Mesothelial cell of epicardium (in vitro differentiated cells): Measurements from ENCODE around the gene CASZ1. TPM values are rescaled to one million over a fixed set of nuclear protein-coding genes. Genes with fewer than 3 reads are reported as not detected.
A peak's percentile ranks its signal among the peaks of the same experiment; 100 is the strongest.

Experiments used
- DNase-seq, 2 experiments: peaks; one replicate each; pipeline ENCODE4 v3.0.0; 2021; ENCODE audit warnings: low spot score in 2 of 2; ENCODE audit not compliant: unreplicated experiment in 2 of 2
- H3K27ac Mint-ChIP-seq: 2 replicates; pipeline ENCODE4 v1.8.0; 2021; ENCODE audit warnings: mixed read lengths
- H3K27me3 Mint-ChIP-seq: 2 replicates; pipeline ENCODE4 v1.8.0; 2021; ENCODE audit warnings: low read depth, mixed read lengths
- H3K36me3 Mint-ChIP-seq: 2 replicates; pipeline ENCODE4 v1.8.0; 2021; ENCODE audit warnings: mixed read lengths
- H3K4me1 Mint-ChIP-seq: 2 replicates; pipeline ENCODE4 v1.8.0; 2021; ENCODE audit warnings: mixed read lengths
- H3K4me3 Mint-ChIP-seq: 2 replicates; pipeline ENCODE4 v1.8.0; 2021; ENCODE audit warnings: mild to moderate bottlenecking, moderate library complexity, mixed read lengths
- H3K9me3 Mint-ChIP-seq: 2 replicates; pipeline ENCODE4 v1.8.0; 2021; ENCODE audit warnings: mixed read lengths
- CTCF ChIP-seq: fragments of 200-600 bp; sonication (generic); IDR thresholded peaks from one replicate; pipeline ENCODE4 v1.5.0; 2021; ENCODE audit warnings: antibody characterized with exemption; ENCODE audit not compliant: unreplicated experiment
- total RNA-seq: library from RNA; stranded (reverse); gene quantifications from 3 replicates; pipeline ENCODE4 v1.2.1, GENCODE V29; 2021

The CASZ1 gene
- total RNA-seq, 1 donor from 2014 or later, result 8.9 TPM

- Mint-ChIP-seq H3K4me1 (peaks cover 36% of the 10 kb centered on the region), H3K4me3 (no peak overlapping the region), H3K36me3 (no peaks in the 10 kb centered on the region), H3K9me3 (no peaks in the 10 kb centered on the region), H3K27ac (peak overlapping the region; percentile 67), H3K27me3 (peaks cover 42% of the 10 kb centered on the region)
- no peak for DNase-seq
- no peak for TF ChIP-seq CTCF
Measured at GRCh38 chr1:10703702-10704101, 92.7 kb downstream of the CASZ1 start.

- H3K27ac Mint-ChIP-seq, result no peak overlapping the region
- peaks cover 37% of the 10 kb centered on the region for H3K4me1 Mint-ChIP-seq
- H3K9me3 Mint-ChIP-seq, result no peaks in the 10 kb centered on the region
- TF ChIP-seq CTCF, result no peak
- no peaks in the 10 kb centered on the region for H3K36me3 Mint-ChIP-seq
- peaks cover 36% of the 10 kb centered on the region for H3K27me3 Mint-ChIP-seq
- no peak overlapping the region for H3K4me3 Mint-ChIP-seq
- no peak for DNase-seq
Measured at GRCh38 chr1:10701145-10701544, 95.3 kb downstream of the CASZ1 start.

- Mint-ChIP-seq H3K27ac (peak overlapping the region; percentile 13), H3K4me3 (no peak overlapping the region), H3K9me3 (no peaks in the 10 kb centered on the region), H3K27me3 (peaks cover 35% of the 10 kb centered on the region), H3K4me1 (peaks cover 44% of the 10 kb centered on the region), H3K36me3 (no peaks in the 10 kb centered on the region)
- TF ChIP-seq CTCF, result no peak
- no peak for DNase-seq
Measured at GRCh38 chr1:10699470-10699835, 97.0 kb downstream of the CASZ1 start.

GRCh38 chr1:10698726-10699469 is 97.5 kb downstream of the CASZ1 start:
- Mint-ChIP-seq H3K27me3 (peaks cover 32% of the 10 kb centered on the region), H3K36me3 (no peaks in the 10 kb centered on the region), H3K4me3 (no peak overlapping the region), H3K4me1 (peaks cover 39% of the 10 kb centered on the region), H3K27ac (no peak overlapping the region), H3K9me3 (no peaks in the 10 kb centered on the region)
- DNase-seq, result no peak
- no peak for TF ChIP-seq CTCF

- DNase-seq, result no peak
- Mint-ChIP-seq H3K36me3 (no peaks in the 10 kb centered on the region), H3K4me1 (peaks cover 42% of the 10 kb centered on the region), H3K9me3 (no peaks in the 10 kb centered on the region), H3K4me3 (no peak overlapping the region), H3K27ac (no peak overlapping the region), H3K27me3 (peaks cover 34% of the 10 kb centered on the region)
- no peak for TF ChIP-seq CTCF
Measured at GRCh38 chr1:10697621-10698160, 98.8 kb downstream of the CASZ1 start.
